Vagina (tissue), 2 donors: Measurements from ENCODE around the gene ESRRG. TPM values are rescaled to one million over a fixed set of nuclear protein-coding genes. Genes with fewer than 3 reads are reported as not detected.

ENCODE experiments used
- DNase-seq, 2 donors: peaks; one replicate each; pipeline ENCODE4 v3.0.0-alpha.2; 2017; ENCODE audit errors: extremely low spot score in 2 of 2
- H3K27ac ChIP-seq: fragments of 200-600 bp; sonication (generic); one replicate; pipeline ENCODE4 v1.5.1; 2019
- H3K27me3 ChIP-seq: fragments of 200-600 bp; sonication (generic); one replicate; pipeline ENCODE4 v1.5.1; 2019
- H3K36me3 ChIP-seq, 2 donors: fragments of 200-600 bp; sonication (generic); one replicate each; pipeline ENCODE4 v1.5.1; 2017 to 2019
- H3K4me1 ChIP-seq: fragments of 200-600 bp; sonication (generic); one replicate; pipeline ENCODE4 v1.5.1; 2019
- H3K4me3 ChIP-seq, 2 donors: fragments of 200-600 bp; sonication (generic); 1 replicate in 1 of 2; 2 replicates in 1 of 2; pipeline ENCODE4 v1.5.1; 2016 to 2019
- H3K9me3 ChIP-seq: fragments of 200-600 bp; sonication (generic); one replicate; pipeline ENCODE4 v1.5.1; 2019
- CTCF ChIP-seq, 3 experiments: fragments of 450-650 bp in 2 of 3; fragments of 200-600 bp in 1 of 3; sonication (generic) in 1 of 3; IDR thresholded peaks; one replicate each; pipeline ENCODE4 v1.5.1; 2017 to 2019; ENCODE audit warnings: antibody characterized with exemption in 3 of 3, mild to moderate bottlenecking in 2 of 3, moderate library complexity in 2 of 3
- POLR2A ChIP-seq, 2 donors: fragments of 450-650 bp; IDR thresholded peaks; one replicate each; pipeline ENCODE4 v1.6.1; 2017; ENCODE audit warnings: antibody characterized with exemption in 2 of 2, mild to moderate bottlenecking in 2 of 2, moderate library complexity in 2 of 2
- POLR2AphosphoS5 ChIP-seq, 2 donors: sonication (generic); formaldehyde crosslinking; IDR thresholded peaks; one replicate each; pipeline ENCODE4 v1.9.0; 2017; ENCODE audit warnings: antibody characterized with exemption in 2 of 2, mild to moderate bottlenecking in 2 of 2, low read depth in 1 of 2; ENCODE audit not compliant: insufficient read depth in 1 of 2
- intact Hi-C: fragments of 100-400 bp; cut with DNase I; formaldehyde crosslinking; loops from one replicate; pipeline ENCODE4 v1.15.1; 2023
- total RNA-seq: library from RNA; depleted of rRNA; stranded (reverse); fragments of >200 nt; gene quantifications from one replicate; pipeline ENCODE4 v1.2.3, GENCODE V29; 2016

ESRRG gene
- total RNA-seq, 1 donor from 2014 or later, result 0.98 TPM

DNA sequence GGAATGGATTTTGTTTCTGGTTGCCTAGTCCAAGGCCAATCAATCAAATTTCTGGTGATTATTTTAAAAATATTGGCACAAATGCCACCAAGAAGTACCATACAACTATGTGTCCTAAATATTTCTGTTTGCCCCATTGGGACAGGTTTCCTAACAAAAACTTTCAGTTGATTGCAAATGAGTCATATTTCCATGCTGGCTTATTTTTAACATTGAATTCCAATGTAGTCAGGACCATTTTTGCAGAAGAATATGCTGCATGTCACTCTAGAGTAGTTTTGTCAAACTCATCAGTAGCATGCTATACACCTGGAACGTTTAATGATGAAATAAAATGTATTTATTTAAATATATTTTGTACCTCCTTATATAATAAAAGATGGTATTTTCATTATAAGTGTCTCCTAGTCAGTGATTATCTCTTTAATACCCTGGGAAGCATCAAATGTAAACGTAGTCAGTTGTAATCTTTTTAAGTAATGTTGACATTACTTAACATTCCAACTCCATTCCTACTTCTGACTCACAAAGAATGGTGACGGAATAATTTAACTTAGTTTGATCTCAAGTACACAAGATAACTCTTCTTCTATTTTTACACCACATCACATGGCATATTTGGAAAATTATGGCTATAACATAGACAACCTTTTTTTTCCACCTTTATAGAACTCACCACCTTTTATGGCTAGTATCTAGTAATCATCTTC, 261.0 kb downstream of the ESRRG start:
- no peak overlapping the region for H3K27ac ChIP-seq
- H3K4me1 ChIP-seq, result no peaks in the 10 kb centered on the region
- no peaks in the 10 kb centered on the region for H3K9me3 ChIP-seq
- no peak overlapping the region for H3K4me3 ChIP-seq
- no peaks in the 10 kb centered on the region for H3K27me3 ChIP-seq
- DNase-seq, result no peak
- TF ChIP-seq CTCF (IDR thresholded peaks at IDR 0.05), result no peak
- TF ChIP-seq POLR2A (IDR thresholded peaks at IDR 0.05), result no peak
- no peak for TF ChIP-seq POLR2AphosphoS5 (IDR thresholded peaks at IDR 0.05; ENCODE audit: insufficient read depth in 1 of 2, low read depth in 1 of 2)
- intact Hi-C loops, result no loop called here
- H3K36me3 ChIP-seq, result no peaks in the 10 kb centered on the region

DNA sequence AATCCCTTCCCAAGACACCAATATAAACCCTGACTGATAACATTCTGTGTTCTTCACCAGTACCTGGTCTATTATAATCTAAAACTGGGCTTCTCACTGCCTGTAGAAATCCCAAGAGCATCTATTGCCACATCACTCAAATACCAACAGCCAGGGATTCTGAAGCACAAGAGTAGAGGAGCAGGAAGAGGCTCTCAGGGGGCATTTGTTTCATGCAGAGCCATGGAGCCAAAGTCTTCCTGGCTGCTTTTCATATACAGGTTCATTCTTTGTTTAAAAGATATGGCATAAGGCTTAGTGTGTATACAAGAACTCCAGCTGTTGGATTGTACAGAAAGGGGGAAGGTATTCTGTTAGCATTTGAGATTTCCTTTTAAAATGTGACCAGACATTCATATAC, 261.8 kb downstream of the ESRRG start:
- no peak overlapping the region for H3K4me3 ChIP-seq
- no peaks in the 10 kb centered on the region for H3K27me3 ChIP-seq
- DNase-seq, result no peak
- H3K9me3 ChIP-seq, result no peaks in the 10 kb centered on the region
- intact Hi-C loops, result no loop called here
- H3K4me1 ChIP-seq, result no peaks in the 10 kb centered on the region
- TF ChIP-seq CTCF (IDR thresholded peaks at IDR 0.05), result no peak
- TF ChIP-seq POLR2AphosphoS5 (IDR thresholded peaks at IDR 0.05; ENCODE audit: insufficient read depth in 1 of 2, low read depth in 1 of 2), result no peak
- TF ChIP-seq POLR2A (IDR thresholded peaks at IDR 0.05), result no peak
- H3K36me3 ChIP-seq, result no peaks in the 10 kb centered on the region
- no peak overlapping the region for H3K27ac ChIP-seq

DNA sequence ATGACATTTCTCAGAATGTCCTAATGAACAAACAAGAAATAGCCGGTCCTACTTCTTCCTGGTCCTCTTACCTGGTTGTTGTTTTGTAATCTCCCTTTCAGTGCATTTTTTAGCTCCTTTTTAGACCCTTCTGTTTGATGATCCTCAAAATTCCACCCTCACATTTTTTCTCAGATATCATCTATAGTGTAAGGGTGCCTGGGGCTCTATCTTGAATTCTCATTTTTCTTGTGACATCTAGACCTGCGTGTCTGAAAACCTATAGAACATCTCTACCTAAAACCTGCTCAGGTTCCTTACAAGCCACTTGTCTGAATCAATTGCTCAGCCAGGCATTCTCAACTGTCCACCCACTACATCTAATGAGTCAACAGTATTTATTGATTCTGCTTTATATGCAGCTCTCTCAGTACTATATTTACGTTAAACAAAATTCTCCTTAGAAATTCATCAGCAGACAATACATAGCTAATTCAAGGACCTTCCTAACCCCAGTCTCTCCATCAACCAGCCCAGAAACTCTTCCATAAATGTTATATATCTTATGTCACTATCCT, 263.5 kb downstream of the ESRRG start:
- Histone ChIP-seq H3K27ac (no peak overlapping the region), H3K27me3 (no peaks in the 10 kb centered on the region), H3K4me3 (no peak overlapping the region), H3K9me3 (no peaks in the 10 kb centered on the region), H3K4me1 (no peaks in the 10 kb centered on the region), H3K36me3 (no peaks in the 10 kb centered on the region)
- DNase-seq, result no peak
- intact Hi-C loops, result no loop called here
- no peak for TF ChIP-seq POLR2A (IDR thresholded peaks at IDR 0.05)
- TF ChIP-seq CTCF (IDR thresholded peaks at IDR 0.05), result no peak
- TF ChIP-seq POLR2AphosphoS5 (IDR thresholded peaks at IDR 0.05; ENCODE audit: insufficient read depth in 1 of 2, low read depth in 1 of 2), result no peak

DNA sequence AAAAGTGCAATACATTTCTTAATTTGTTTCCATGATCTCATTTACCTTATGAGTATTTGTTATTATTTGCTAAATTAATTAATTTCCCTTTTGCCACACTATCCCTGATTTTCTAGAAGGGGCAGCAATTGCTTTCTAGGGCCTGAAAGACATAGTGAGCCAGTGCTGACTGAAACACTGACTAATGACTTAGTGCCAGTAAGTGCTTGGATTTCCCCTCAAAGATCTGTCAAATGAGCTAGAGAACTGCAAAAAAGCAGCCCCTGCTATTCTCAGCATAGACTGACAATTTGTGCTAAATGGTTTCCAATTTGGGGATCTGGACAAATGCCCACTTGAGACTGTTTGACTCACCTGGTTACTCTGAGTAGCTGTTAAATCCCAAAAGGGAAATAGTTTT, 264.4 kb downstream of the ESRRG start:
- Histone ChIP-seq H3K27ac (no peak overlapping the region), H3K4me3 (no peak overlapping the region), H3K27me3 (no peaks in the 10 kb centered on the region), H3K9me3 (no peaks in the 10 kb centered on the region), H3K4me1 (no peaks in the 10 kb centered on the region), H3K36me3 (no peaks in the 10 kb centered on the region)
- intact Hi-C loops, result no loop called here
- no peak for DNase-seq
- TF ChIP-seq CTCF (IDR thresholded peaks at IDR 0.05), result no peak
- TF ChIP-seq POLR2A (IDR thresholded peaks at IDR 0.05), result no peak
- no peak for TF ChIP-seq POLR2AphosphoS5 (IDR thresholded peaks at IDR 0.05; ENCODE audit: insufficient read depth in 1 of 2, low read depth in 1 of 2)

- DNase-seq, result no peak
- H3K4me3 ChIP-seq, result no peak overlapping the region
- no peaks in the 10 kb centered on the region for H3K27me3 ChIP-seq
- no peak overlapping the region for H3K27ac ChIP-seq
- TF ChIP-seq CTCF (IDR thresholded peaks at IDR 0.05) (no peak), POLR2A (IDR thresholded peaks at IDR 0.05) (no peak), POLR2AphosphoS5 (IDR thresholded peaks at IDR 0.05; ENCODE audit: insufficient read depth in 1 of 2, low read depth in 1 of 2) (no peak)
- intact Hi-C loops, result no loop called here
- no peaks in the 10 kb centered on the region for H3K9me3 ChIP-seq
- no peaks in the 10 kb centered on the region for H3K4me1 ChIP-seq
- H3K36me3 ChIP-seq, result no peaks in the 10 kb centered on the region
Observed at GRCh38 chr1:216457356-216457755, 265.9 kb downstream of the ESRRG start.
